Sigmoid colon (tissue), 4 donors: ENCODE results near the gene PARG.
"Not testable (repeated sequence)": the region's sequence is repeated elsewhere in the genome, so short reads cannot be mapped to it uniquely, and the experiment has no call there.

Experiments
- EP300 ChIP-seq, 4 donors: sonication (generic); formaldehyde crosslinking; IDR thresholded peaks; one replicate each; pipeline ENCODE4 v1.6.1; 2017; ENCODE audit warnings: antibody characterized with exemption in 4 of 4
- POLR2A ChIP-seq, 2 donors: fragments of 450-650 bp; IDR thresholded peaks; one replicate each; pipeline ENCODE4 v1.6.1; 2016; ENCODE audit warnings: antibody characterized with exemption in 2 of 2, mild to moderate bottlenecking in 2 of 2, moderate library complexity in 2 of 2
- POLR2AphosphoS5 ChIP-seq, 4 donors: sonication (generic); formaldehyde crosslinking; IDR thresholded peaks; one replicate each; pipeline ENCODE4 v1.6.1; 2017; ENCODE audit warnings: antibody characterized with exemption in 4 of 4
- TF ChIP-seq, protein P1 (sequence below), 4 experiments: fragments of 450-650 bp in 3 of 4; fragments of 200-600 bp in 1 of 4; IDR thresholded peaks; one replicate each; pipeline ENCODE4 v1.5.1; 2016 to 2019; ENCODE audit warnings: antibody characterized with exemption in 4 of 4, mild to moderate bottlenecking in 3 of 4, moderate library complexity in 2 of 4

DNA sequence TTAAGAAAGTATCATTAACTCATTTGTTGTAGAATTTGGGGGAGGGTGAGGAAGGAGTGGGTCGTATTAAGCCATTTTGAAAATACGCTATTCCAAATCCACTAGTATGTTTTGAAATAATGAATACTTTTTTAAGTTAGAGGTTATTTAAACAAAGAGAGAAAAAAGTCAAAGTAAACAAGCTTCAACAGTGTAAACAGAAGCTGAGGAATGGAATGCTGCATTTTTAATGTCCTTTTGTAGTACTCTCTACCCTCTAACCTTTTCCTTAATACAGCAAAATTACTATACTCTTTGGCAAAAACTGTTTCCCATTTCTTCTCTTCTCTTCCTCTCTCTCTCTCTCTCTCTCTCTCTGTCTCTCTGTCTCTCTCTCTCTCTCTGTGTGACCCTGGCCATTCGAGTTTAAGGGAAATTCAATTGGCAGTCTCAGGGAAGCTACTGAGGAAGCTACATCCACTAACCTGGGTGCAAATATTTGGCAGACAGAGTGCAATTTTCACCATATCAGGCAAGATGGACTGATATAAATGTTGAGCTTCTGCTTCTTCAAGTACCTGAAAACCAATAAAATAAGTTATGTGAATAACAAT is 57.0 kb downstream of the PARG start:
- TF ChIP-seq, protein P1, sequence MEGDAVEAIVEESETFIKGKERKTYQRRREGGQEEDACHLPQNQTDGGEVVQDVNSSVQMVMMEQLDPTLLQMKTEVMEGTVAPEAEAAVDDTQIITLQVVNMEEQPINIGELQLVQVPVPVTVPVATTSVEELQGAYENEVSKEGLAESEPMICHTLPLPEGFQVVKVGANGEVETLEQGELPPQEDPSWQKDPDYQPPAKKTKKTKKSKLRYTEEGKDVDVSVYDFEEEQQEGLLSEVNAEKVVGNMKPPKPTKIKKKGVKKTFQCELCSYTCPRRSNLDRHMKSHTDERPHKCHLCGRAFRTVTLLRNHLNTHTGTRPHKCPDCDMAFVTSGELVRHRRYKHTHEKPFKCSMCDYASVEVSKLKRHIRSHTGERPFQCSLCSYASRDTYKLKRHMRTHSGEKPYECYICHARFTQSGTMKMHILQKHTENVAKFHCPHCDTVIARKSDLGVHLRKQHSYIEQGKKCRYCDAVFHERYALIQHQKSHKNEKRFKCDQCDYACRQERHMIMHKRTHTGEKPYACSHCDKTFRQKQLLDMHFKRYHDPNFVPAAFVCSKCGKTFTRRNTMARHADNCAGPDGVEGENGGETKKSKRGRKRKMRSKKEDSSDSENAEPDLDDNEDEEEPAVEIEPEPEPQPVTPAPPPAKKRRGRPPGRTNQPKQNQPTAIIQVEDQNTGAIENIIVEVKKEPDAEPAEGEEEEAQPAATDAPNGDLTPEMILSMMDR (IDR thresholded peaks at IDR 0.05): not testable (repeated sequence)
- not testable (repeated sequence) for TF ChIP-seq POLR2A, POLR2AphosphoS5, EP300 (IDR thresholded peaks at IDR 0.05)
